HL-60 (cell line): ENCODE results near the gene BRD4.
A peak's percentile ranks its signal among the peaks of the same experiment; 100 is the strongest.

Experiments used
- DNase-seq, 2 experiments: peaks; one replicate each; pipeline ENCODE4 v3.0.0-alpha.2; 2010 to 2020; ENCODE audit warnings: low read depth in 1 of 2, low spot score in 1 of 2
- H3K27ac ChIP-seq: fragments of 250-450 bp; sonication (Bioruptor Pico); replicated peaks from 2 replicates; pipeline ENCODE4 v1.5.1; 2020; ENCODE audit warnings: mild to moderate bottlenecking, moderate library complexity
- H3K27me3 ChIP-seq: fragments of 250-450 bp; sonication (Bioruptor Pico); 2 replicates; pipeline ENCODE4 v1.5.1; 2021; ENCODE audit warnings: mild to moderate bottlenecking, moderate library complexity; ENCODE audit not compliant: insufficient read depth, poor library complexity, severe bottlenecking
- H3K4me3 ChIP-seq: replicated peaks from 2 replicates; pipeline ENCODE4 v1.5.1; 2011; ENCODE audit warnings: mild to moderate bottlenecking, control low read depth, low read length; ENCODE audit not compliant: insufficient read depth
- CTCF ChIP-seq: IDR thresholded peaks from one replicate; pipeline ENCODE4 v1.5.1; 2011; ENCODE audit warnings: low read length, control low read depth, inconsistent platforms; ENCODE audit not compliant: insufficient read depth
- GABPA ChIP-seq: IDR thresholded peaks from 2 replicates; pipeline ENCODE4 v1.6.1; 2012; ENCODE audit warnings: low read depth
- POLR2AphosphoS5 ChIP-seq: IDR thresholded peaks from 2 replicates; pipeline ENCODE4 v1.6.1; 2012; ENCODE audit warnings: low read depth
- SPI1 ChIP-seq: IDR thresholded peaks from 2 replicates; pipeline ENCODE4 v1.6.1; 2012; ENCODE audit warnings: low read depth, mild to moderate bottlenecking, borderline replicate concordance
- TF ChIP-seq, protein P1 (sequence below): IDR thresholded peaks from 2 replicates; pipeline ENCODE4 v1.6.1; 2012; ENCODE audit warnings: low read depth; ENCODE audit not compliant: insufficient replicate concordance

The BRD4 gene

GRCh38 chr19:15323496-15324235, 8.7 kb downstream of the BRD4 start:
- H3K27me3 ChIP-seq = no peaks in the 10 kb centered on the region
- H3K27ac ChIP-seq = no peak overlapping the region
- peak; percentile 40 to 66 for DNase-seq
- no peak overlapping the region for H3K4me3 ChIP-seq
- no peak for TF ChIP-seq POLR2AphosphoS5
- TF ChIP-seq GABPA = no peak
- TF ChIP-seq, protein P1, sequence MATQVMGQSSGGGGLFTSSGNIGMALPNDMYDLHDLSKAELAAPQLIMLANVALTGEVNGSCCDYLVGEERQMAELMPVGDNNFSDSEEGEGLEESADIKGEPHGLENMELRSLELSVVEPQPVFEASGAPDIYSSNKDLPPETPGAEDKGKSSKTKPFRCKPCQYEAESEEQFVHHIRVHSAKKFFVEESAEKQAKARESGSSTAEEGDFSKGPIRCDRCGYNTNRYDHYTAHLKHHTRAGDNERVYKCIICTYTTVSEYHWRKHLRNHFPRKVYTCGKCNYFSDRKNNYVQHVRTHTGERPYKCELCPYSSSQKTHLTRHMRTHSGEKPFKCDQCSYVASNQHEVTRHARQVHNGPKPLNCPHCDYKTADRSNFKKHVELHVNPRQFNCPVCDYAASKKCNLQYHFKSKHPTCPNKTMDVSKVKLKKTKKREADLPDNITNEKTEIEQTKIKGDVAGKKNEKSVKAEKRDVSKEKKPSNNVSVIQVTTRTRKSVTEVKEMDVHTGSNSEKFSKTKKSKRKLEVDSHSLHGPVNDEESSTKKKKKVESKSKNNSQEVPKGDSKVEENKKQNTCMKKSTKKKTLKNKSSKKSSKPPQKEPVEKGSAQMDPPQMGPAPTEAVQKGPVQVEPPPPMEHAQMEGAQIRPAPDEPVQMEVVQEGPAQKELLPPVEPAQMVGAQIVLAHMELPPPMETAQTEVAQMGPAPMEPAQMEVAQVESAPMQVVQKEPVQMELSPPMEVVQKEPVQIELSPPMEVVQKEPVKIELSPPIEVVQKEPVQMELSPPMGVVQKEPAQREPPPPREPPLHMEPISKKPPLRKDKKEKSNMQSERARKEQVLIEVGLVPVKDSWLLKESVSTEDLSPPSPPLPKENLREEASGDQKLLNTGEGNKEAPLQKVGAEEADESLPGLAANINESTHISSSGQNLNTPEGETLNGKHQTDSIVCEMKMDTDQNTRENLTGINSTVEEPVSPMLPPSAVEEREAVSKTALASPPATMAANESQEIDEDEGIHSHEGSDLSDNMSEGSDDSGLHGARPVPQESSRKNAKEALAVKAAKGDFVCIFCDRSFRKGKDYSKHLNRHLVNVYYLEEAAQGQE = no peak
- no peak for TF ChIP-seq SPI1
- TF ChIP-seq CTCF = no peak

GRCh38 chr19:15321739-15322138, 10.6 kb downstream of the BRD4 start:
- DNase-seq = no peak
- Histone ChIP-seq H3K4me3 (no peak overlapping the region), H3K27me3 (no peaks in the 10 kb centered on the region), H3K27ac (no peak overlapping the region)
- TF ChIP-seq, protein P1 = no peak
- TF ChIP-seq SPI1 = no peak
- TF ChIP-seq POLR2AphosphoS5 = no peak
- TF ChIP-seq GABPA = no peak
- TF ChIP-seq CTCF = no peak

DNA sequence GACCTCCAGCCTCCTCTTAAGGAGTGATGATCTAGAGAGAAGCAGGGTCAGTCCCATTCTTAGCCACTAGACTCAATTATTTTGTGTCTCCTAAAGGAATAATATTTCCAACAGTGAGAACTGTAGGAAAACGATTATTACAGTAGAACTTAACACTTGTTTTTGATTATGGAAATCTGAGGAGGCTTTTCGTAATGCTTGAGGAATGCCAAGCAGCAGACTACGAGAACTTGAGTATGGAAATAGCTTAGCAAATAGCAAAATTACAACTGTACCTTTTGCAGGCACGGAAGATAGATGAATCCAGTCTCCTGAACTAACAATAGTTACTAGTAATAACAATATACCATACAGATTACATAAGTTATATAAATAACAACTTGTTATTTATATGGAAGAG, 12.2 kb downstream of the BRD4 start:
- no peak for TF ChIP-seq SPI1
- TF ChIP-seq GABPA = no peak
- no peak for TF ChIP-seq POLR2AphosphoS5
- TF ChIP-seq, protein P1 = no peak
- no peak for TF ChIP-seq CTCF
- Histone ChIP-seq H3K27ac (no peak overlapping the region), H3K27me3 (no peaks in the 10 kb centered on the region), H3K4me3 (no peak overlapping the region)
- no peak for DNase-seq
